ENCODE results near the gene DKC1.
"Not testable (repeated sequence)": the region's sequence is repeated elsewhere in the genome, so short reads cannot be mapped to it uniquely, and the experiment has no call there.

Gene DKC1

GRCh38 chrX:154822029-154822428, 59.4 kb downstream of the DKC1 start:
- DNase-seq = no peak

- no peak for DNase-seq
Observed at GRCh38 chrX:154824638-154825037, 62.0 kb downstream of the DKC1 start.

- not testable (repeated sequence) for DNase-seq
Observed at GRCh38 chrX:154825586-154825985, 62.9 kb downstream of the DKC1 start.

All from cortex of kidney (tissue), 1 donor.